ENCODE measurements around the gene PSME2. TPM values are rescaled to one million over a fixed set of nuclear protein-coding genes. Genes with fewer than 3 reads are reported as not detected.

The PSME2 gene
- total RNA-seq, 1 donor from 2014 or later, result 802 TPM

DNA sequence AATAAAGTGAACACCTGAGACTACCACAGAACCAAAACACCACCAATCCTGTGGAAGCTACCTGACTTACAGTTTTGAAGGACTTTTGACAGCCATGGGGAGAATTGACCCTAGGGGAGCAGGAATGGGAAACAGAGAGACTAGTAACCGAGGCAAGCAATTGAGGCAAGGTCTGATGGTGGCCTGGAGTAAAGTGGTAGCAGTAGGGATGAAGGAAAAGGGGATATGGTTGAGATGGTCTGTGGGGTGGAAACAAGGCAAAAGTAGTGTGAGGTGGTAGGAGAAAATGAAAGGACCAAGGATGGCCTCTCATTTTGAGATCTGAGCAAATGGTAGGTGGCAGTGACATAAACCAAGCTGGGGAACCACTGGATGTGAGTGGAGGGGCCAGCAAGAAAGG lies 10.4 kb upstream of the PSME2 start:
- intact Hi-C loops (cut with micrococcal nuclease), result no loop called here

GRCh38 chr14:24155100-24155499 lies 8.7 kb upstream of the PSME2 start:
- intact Hi-C loops (cut with micrococcal nuclease), result no loop called here

GRCh38 chr14:24151404-24152080 lies 5.1 kb upstream of the PSME2 start:
- intact Hi-C loops (cut with micrococcal nuclease), result no loop called here

- intact Hi-C loops (cut with micrococcal nuclease), result no loop called here
Observed at GRCh38 chr14:24150993-24151392, 4.6 kb upstream of the PSME2 start.

DNA sequence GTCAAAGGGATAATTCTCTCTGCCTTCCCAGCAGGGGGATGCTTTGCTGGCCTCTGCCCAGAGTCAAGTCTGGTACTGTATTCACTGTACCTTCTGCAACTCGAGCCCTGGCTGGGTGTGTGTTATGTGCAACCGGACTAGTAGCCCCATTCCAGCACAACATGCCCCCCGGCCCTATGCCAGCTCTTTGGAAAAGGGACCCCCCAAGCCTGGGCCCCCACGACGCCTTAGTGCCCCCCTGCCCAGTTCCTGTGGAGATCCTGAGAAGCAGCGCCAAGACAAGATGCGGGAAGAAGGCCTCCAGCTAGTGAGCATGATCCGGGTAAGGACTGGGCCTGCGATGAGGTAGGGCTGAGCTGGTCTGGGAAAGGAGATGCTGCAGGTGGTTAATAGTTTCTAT lies 4.2 kb upstream of the PSME2 start:
- intact Hi-C loops (cut with micrococcal nuclease), result no loop called here

DNA sequence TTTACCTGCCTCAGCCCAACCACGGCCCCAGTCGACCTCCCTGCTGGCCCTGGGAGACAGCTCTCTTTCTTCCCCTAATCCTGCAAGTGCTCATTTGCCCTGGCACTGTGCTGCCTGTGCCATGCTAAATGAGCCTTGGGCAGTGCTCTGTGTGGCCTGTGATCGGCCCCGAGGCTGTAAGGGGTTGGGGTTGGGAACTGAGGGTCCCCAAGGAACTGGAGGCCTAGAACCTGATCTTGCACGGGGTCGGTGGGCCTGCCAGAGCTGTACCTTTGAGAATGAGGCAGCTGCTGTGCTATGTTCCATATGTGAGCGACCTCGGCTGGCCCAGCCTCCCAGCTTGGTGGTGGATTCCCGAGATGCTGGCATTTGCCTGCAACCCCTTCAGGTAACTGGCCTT lies 3.7 kb upstream of the PSME2 start:
- intact Hi-C loops (cut with micrococcal nuclease), result no loop called here

GRCh38 chr14:24149302-24149969 lies 3.0 kb upstream of the PSME2 start:
- intact Hi-C loops (cut with micrococcal nuclease), result loop anchor here (10.0 kb wide), 3 partner anchors 595 to 1235 kb away; partner anchors contain the start of genes BCL2L2, PPP1R3E, RBM23 and THTPA

DNA sequence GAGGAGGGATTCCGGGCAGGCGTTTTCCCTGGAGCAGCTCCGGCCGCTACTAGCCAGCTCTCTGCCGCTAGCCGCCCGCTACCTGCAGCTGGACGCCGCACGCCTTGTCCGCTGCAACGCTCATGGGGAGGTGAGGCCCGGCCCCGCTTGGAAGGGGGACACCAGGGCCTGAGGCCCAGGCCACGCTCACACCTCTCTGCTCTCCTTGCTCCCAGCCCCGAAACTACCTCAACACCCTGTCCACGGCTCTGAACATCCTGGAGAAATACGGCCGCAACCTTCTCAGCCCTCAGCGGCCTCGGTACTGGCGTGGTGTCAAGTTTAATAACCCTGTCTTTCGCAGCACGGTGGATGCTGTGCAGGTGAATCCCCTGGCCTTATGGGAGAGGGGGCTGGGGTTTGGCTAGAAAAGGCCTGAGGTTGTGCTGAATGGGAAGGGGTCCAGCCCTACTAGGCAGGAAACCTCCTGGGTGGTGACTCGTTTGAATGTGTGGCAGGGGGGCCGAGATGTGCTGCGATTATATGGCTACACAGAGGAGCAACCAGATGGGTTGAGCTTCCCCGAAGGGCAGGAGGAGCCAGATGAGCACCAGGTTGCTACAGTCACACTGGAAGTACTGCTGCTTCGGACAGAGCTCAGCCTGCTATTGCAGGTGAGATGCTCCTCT lies 1.5 kb upstream of the PSME2 start:
- intact Hi-C loops (cut with micrococcal nuclease), result loop anchor here (1.0 to 10.0 kb wide), 14 partner anchors 13 to 1233 kb away; partner anchors contain the start of genes BCL2L2, DCAF11, DHRS4L2 and GMPR2

DNA sequence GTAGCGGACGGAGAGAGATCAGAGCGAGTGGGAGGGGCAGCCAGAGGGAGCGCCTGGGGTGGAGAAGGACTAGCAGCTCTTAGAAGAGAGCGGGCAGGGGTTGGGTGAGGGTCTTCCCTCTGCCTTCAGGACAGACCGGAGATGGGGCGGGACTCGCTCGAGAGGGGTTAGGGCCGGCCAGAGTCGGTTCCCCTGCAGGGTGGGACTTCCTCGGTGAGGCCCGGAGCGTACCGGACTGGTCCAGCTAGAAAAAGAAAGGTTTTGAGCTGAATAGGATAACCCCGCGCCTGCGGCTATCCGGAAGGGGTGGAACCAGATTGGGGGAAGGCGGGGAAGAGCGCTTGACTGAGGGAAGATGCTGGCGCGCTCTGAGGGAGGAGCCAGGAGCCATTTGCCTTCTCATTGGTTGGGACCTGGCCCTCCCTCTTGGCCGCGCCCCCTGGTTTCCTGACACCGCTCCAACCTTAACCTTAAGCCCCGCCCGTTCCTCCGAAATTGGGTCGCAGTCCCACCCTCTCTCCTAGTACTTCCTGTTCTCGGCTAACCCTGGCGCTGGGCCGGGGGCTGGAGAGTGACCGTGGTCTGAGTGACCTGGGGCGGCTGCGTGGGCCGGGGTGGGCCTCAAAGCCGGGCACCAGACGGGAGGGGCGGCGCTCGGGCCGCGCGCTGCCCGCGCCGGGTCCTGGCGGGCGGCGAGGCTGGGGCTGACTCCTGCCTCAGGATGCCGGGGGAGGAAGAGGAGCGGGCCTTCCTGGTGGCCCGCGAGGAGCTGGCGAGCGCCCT lies 759 bp upstream of the PSME2 start, which contains the start of gene RNF31:
RNF31 (plus strand) TSS at position 521 of the 783 bp plus-strand sequence; CDS start at position 722, 201 bp downstream.
- intact Hi-C loops (cut with micrococcal nuclease), result loop anchor here (1.0 to 10.0 kb wide), 20 partner anchors 11 to 1232 kb away; partner anchors contain the start of genes BCL2L2, CHMP4A, DCAF11 and DHRS1

DNA sequence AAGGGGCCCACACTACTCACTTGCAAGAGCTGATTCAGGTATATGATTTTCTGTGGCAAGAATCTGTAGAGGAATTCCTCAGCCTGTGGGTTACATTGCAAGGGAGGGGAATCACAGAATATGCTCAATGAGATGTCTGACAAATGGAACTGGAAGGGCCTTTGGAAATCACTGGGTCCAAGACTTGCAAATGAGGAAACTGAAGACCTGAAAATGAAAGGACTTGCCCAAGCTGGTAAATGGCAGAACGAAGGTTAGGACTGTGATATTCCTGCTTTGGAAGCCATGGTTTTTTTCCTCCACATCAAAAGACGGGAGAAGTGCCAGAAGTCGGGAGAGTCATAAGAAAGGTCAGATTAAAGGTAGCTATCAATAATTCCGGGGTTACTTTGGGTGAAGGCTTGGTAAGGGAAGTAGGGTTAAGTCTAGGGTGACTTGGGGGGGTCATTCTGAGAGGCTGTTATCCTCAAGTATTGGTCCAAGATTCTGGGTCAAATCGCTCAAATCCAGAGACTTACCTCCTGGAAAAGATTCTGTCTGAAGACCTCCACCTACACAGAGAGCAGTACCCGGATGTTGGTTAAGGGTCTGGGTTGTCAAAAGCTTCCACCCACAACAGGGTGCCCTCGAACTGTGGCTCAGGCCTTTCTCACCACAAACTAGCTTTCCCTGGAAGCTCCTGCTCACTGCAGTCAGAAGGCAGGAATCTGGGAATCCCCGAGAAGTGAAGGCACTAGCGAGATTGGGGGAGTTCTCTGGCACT lies 539 bp downstream of the PSME2 start:
- intact Hi-C loops (cut with micrococcal nuclease), result loop anchor here (1.0 to 10.0 kb wide), 10 partner anchors 10 to 1231 kb away; partner anchors contain the start of genes BCL2L2, CHMP4A, DHRS1 and IPO4

- intact Hi-C loops (cut with micrococcal nuclease), result loop anchor here (10.0 kb wide), 3 partner anchors 590 to 1230 kb away; partner anchors contain the start of genes BCL2L2, PPP1R3E, RBM23 and THTPA
Observed at GRCh38 chr14:24145219-24145618, 1.2 kb downstream of the PSME2 start.

GRCh38 chr14:24144451-24144850 lies 2.0 kb downstream of the PSME2 start:
- intact Hi-C loops (cut with micrococcal nuclease), result loop anchor here (10.0 kb wide), 3 partner anchors 590 to 1230 kb away; partner anchors contain the start of genes BCL2L2, PPP1R3E, RBM23 and THTPA

GRCh38 chr14:24143511-24143910 lies 2.9 kb downstream of the PSME2 start:
- intact Hi-C loops (cut with micrococcal nuclease), result loop anchor here (10.0 kb wide), 3 partner anchors 589 to 1229 kb away; partner anchors contain the start of genes BCL2L2, PPP1R3E, RBM23 and THTPA

DNA sequence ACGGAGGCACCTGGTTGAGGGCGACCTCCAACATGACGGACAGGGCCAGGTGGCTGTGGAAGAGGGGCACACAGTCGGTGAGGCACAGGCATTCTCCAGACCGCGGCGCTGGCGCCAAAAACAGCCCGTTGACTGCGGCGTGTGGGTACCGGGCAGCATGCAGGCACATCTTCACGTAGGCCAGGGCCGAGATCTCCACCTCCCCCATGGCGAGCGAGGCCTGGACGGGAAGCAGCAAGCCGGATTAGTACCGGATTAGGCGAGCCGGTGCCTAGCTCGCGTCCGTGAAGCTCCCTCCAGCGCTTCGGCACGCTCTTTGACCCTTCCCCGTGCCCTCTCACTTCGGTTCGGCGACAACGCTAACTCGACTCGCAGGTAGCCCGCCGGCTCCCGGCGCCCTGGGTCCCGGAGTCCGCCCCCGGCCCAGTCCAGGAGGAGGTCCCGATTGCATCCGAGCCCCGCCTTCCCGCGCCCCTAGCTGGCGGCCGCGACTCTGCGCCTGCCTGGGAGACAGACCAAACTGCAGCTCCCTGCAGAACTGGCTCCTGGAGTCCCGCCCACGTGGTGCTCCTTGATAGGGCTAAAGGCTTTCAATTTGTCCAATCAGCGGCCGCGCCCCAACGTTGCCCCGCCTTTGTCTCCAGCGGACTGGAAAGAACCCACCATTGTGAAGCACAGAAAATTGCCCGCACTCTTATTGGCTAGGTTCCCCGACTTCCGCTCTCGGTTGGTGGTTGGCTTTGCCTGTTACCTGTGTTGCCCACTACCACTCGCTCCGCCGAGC lies 5.1 kb downstream of the PSME2 start, which contains the start of gene EMC9:
EMC9 (minus strand) TSS at position 495 of the 784 bp plus-strand sequence; CDS start at position 208, 287 bp downstream.
- intact Hi-C loops (cut with micrococcal nuclease), result loop anchor here (1.0 to 10.0 kb wide), 13 partner anchors 20 to 1226 kb away; partner anchors contain the start of genes ACIN1, BCL2L2, C14orf119 and CHMP4A

DNA sequence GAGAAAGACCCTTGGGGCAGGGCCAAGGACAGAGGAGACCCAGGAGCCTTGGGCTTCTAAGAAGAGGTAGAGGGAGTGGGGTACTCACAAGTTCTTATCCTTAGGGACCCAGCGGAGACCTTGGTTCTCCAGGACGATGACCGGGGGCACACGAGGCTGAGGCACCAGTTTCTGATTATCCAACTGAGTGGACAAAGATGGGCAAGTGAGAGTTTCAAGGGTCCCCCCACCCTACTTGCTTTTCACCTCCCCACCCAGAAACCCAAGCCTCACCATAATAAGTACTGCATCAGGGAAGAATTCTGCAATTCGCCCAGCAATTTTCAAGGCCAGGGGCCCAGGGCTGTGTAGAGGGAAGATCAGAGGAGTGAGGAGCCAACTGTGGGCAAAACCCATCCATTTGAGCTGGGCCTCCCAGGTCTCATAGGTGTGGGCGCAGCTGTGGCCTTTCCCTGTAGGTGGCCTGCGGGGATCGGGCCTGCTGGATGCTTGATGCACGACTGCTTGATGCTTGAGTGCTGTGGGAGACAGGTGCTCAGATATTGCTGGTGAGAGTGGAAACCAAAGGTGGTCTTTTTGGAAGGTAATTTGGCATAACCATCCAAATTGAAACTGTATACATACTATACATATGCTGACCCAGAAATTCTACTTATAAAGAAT lies 7.0 kb downstream of the PSME2 start:
- intact Hi-C loops (cut with micrococcal nuclease), result no loop called here

- intact Hi-C loops (cut with micrococcal nuclease), result no loop called here
Observed at GRCh38 chr14:24138396-24139271, 7.8 kb downstream of the PSME2 start.

Measured in T-helper 1 cell treated with Interleukin-12 subunit alpha and Interleukin-12 subunit beta and Interleukin-4 antibody, amounts not matched to agents 30 ng/mL and 1 ng/mL, for 36 hours (primary cell).